ENCODE data around the gene RERE.

The RERE gene

DNA sequence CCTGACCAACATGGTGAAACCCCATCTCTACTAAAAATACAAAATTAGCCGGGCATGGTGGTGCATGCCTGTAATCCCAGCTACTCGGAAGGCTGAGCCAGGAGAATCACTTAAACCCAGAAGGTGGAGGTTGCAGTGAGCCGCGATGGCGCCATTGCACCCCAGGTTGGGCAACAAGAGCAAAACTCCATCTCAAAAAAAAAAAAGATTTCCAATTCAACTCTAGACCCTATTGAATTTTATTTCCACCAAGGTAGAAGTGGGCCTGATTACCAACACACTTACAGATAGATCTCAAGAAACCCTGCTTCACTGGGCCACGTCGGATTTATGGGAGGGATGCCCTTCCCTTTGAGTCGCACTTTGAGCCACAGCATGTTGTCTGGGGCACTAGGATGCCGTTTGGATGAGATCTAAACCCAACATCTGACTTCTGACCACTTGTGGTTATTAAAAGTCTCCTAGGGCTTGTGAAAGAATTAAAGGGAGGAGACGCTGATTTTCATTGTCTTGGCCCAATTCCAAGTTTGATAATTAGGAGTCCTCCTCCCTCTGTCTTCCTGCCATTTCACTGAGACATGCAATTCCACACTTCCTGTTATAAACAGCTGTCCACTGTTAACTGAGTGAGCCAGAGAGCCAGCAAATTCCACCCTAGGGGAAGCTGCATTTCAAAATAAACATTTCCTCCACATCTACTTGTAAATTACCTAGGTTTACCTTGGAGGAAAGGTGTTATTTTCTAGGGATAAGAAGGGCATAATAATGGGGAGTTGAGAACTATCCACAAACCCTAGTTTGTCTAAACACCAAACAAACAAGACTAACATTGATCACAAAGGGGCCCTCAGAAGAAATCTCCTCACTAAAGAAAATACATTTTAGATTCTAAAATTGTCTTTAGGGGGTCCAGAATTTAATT, 5.2 kb upstream of the RERE start (continued):
- TF ChIP-seq ZNF19 (tag by site-specific recombination; IDR thresholded peaks at IDR 0.05; ENCODE audit: low read depth) (no peak), GFI1B (tag by site-specific recombination; IDR thresholded peaks at IDR 0.05) (peak; percentile 90), ZFP69B (tag by site-specific recombination; IDR thresholded peaks at IDR 0.05) (no peak; the same call in 1 of the 2 replicates), ZBTB20 (tag by site-specific recombination; IDR thresholded peaks at IDR 0.05) (peak; percentile 43), ZNF37A (tag by site-specific recombination; IDR thresholded peaks at IDR 0.05) (no peak), ZNF341 (tag by site-specific recombination; IDR thresholded peaks at IDR 0.05; ENCODE audit: low read depth) (peak; percentile 67), GLIS2 (tag by site-specific recombination; IDR thresholded peaks at IDR 0.05) (no peak), ZNF837 (tag by site-specific recombination; IDR thresholded peaks at IDR 0.05) (no peak), ZNF621 (tag by site-specific recombination; IDR thresholded peaks at IDR 0.05) (no peak), ZNF707 (tag by site-specific recombination; IDR thresholded peaks at IDR 0.05) (no peak), ZNF146 (tag by site-specific recombination; IDR thresholded peaks at IDR 0.05) (no peak), TCF7L2 (IDR thresholded peaks at IDR 0.05; ENCODE audit: borderline replicate concordance, low read depth, low read length) (peak; percentile 76), ZNF274 (IDR thresholded peaks at IDR 0.05; ENCODE audit: low read length) (no peak), ZNF274 (tag by site-specific recombination; IDR thresholded peaks at IDR 0.05; ENCODE audit: borderline replicate concordance) (no peak), SP7 (tag by site-specific recombination; IDR thresholded peaks at IDR 0.05) (peak; percentile 99), ZBTB17 (tag by site-specific recombination; IDR thresholded peaks at IDR 0.05) (peak; percentile 54; the same call in 1 of the 2 replicates), ZNF24 (tag by site-specific recombination; IDR thresholded peaks at IDR 0.05) (peak; percentile 92), SCRT1 (tag by site-specific recombination; IDR thresholded peaks at IDR 0.05; ENCODE audit: borderline replicate concordance) (0 out of 2 replicates have a peak, but pooled peaks have one; percentile 4), ZNF510 (tag by site-specific recombination; IDR thresholded peaks at IDR 0.05; ENCODE audit: insufficient replicate concordance) (no peak), MZF1 (tag by site-specific recombination; IDR thresholded peaks at IDR 0.05; ENCODE audit: borderline replicate concordance) (peak; percentile 43; the same call in 1 of the 2 replicates)
- TF ChIP-seq, protein P1, sequence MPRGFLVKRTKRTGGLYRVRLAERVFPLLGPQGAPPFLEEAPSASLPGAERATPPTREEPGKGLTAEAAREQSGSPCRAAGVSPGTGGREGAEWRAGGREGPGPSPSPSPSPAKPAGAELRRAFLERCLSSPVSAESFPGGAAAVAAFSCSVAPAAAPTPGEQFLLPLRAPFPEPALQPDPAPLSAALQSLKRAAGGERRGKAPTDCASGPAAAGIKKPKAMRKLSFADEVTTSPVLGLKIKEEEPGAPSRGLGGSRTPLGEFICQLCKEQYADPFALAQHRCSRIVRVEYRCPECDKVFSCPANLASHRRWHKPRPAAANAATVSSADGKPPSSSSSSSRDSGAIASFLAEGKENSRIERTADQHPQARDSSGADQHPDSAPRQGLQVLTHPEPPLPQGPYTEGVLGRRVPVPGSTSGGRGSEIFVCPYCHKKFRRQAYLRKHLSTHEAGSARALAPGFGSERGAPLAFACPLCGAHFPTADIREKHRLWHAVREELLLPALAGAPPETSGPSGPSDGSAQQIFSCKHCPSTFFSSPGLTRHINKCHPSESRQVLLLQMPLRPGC (tag by site-specific recombination; IDR thresholded peaks at IDR 0.05), result peak; percentile 64
- TF ChIP-seq, protein P2, sequence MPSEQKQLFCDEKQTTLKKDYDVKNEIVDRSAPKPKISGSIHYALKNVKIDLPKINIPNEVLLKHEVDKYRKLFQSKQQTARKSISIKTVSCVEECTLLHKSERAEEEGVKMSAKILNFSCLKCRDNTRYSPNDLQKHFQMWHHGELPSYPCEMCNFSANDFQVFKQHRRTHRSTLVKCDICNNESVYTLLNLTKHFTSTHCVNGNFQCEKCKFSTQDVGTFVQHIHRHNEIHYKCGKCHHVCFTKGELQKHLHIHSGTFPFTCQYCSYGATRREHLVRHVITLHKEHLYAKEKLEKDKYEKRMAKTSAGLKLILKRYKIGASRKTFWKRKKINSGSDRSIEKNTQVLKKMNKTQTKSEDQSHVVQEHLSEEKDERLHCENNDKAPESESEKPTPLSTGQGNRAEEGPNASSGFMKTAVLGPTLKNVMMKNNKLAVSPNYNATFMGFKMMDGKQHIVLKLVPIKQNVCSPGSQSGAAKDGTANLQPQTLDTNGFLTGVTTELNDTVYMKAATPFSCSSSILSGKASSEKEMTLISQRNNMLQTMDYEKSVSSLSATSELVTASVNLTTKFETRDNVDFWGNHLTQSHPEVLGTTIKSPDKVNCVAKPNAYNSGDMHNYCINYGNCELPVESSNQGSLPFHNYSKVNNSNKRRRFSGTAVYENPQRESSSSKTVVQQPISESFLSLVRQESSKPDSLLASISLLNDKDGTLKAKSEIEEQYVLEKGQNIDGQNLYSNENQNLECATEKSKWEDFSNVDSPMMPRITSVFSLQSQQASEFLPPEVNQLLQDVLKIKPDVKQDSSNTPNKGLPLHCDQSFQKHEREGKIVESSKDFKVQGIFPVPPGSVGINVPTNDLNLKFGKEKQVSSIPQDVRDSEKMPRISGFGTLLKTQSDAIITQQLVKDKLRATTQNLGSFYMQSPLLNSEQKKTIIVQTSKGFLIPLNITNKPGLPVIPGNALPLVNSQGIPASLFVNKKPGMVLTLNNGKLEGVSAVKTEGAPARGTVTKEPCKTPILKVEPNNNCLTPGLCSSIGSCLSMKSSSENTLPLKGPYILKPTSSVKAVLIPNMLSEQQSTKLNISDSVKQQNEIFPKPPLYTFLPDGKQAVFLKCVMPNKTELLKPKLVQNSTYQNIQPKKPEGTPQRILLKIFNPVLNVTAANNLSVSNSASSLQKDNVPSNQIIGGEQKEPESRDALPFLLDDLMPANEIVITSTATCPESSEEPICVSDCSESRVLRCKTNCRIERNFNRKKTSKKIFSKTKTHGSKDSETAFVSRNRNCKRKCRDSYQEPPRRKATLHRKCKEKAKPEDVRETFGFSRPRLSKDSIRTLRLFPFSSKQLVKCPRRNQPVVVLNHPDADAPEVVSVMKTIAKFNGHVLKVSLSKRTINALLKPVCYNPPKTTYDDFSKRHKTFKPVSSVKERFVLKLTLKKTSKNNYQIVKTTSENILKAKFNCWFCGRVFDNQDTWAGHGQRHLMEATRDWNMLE (tag by site-specific recombination; conservative IDR thresholded peaks at IDR 0.05; ENCODE audit: low read depth), result no peak
- TF ChIP-seq, protein P3, sequence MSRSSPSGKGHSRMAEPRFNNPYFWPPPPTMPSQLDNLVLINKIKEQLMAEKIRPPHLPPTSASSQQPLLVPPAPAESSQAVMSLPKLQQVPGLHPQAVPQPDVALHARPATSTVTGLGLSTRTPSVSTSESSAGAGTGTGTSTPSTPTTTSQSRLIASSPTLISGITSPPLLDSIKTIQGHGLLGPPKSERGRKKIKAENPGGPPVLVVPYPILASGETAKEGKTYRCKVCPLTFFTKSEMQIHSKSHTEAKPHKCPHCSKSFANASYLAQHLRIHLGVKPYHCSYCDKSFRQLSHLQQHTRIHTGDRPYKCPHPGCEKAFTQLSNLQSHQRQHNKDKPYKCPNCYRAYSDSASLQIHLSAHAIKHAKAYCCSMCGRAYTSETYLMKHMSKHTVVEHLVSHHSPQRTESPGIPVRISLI (tag by site-specific recombination; IDR thresholded peaks at IDR 0.05), result no peak
- TF ChIP-seq, protein P4, sequence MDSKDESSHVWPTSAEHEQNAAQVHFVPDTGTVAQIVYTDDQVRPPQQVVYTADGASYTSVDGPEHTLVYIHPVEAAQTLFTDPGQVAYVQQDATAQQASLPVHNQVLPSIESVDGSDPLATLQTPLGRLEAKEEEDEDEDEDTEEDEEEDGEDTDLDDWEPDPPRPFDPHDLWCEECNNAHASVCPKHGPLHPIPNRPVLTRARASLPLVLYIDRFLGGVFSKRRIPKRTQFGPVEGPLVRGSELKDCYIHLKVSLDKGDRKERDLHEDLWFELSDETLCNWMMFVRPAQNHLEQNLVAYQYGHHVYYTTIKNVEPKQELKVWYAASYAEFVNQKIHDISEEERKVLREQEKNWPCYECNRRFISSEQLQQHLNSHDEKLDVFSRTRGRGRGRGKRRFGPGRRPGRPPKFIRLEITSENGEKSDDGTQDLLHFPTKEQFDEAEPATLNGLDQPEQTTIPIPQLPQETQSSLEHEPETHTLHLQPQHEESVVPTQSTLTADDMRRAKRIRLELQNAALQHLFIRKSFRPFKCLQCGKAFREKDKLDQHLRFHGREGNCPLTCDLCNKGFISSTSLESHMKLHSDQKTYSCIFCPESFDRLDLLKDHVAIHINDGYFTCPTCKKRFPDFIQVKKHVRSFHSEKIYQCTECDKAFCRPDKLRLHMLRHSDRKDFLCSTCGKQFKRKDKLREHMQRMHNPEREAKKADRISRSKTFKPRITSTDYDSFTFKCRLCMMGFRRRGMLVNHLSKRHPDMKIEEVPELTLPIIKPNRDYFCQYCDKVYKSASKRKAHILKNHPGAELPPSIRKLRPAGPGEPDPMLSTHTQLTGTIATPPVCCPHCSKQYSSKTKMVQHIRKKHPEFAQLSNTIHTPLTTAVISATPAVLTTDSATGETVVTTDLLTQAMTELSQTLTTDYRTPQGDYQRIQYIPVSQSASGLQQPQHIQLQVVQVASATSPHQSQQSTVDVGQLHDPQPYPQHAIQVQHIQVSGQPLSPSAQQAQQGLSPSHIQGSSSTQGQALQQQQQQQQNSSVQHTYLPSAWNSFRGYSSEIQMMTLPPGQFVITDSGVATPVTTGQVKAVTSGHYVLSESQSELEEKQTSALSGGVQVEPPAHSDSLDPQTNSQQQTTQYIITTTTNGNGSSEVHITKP (tag by site-specific recombination; IDR thresholded peaks at IDR 0.05), result no peak; the same call in none of the 2 replicates
- TF ChIP-seq, protein P5, sequence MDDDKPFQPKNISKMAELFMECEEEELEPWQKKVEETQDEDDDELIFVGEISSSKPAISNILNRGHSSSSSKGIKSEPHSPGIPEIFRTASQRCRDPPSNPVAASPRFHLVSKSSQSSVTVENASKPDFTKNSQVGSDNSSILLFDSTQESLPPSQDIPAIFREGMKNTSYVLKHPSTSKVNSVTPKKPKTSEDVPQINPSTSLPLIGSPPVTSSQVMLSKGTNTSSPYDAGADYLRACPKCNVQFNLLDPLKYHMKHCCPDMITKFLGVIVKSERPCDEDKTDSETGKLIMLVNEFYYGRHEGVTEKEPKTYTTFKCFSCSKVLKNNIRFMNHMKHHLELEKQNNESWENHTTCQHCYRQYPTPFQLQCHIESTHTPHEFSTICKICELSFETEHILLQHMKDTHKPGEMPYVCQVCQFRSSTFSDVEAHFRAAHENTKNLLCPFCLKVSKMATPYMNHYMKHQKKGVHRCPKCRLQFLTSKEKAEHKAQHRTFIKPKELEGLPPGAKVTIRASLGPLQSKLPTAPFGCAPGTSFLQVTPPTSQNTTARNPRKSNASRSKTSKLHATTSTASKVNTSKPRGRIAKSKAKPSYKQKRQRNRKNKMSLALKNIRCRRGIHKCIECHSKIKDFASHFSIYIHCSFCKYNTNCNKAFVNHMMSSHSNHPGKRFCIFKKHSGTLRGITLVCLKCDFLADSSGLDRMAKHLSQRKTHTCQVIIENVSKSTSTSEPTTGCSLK (tag by site-specific recombination; IDR thresholded peaks at IDR 0.05), result no peak

All from HEK293 (cell line).